HG03095 (cell line): ENCODE measurements around the gene UNC5B.
"Not testable (repeated sequence)": the region's sequence is repeated elsewhere in the genome, so short reads cannot be mapped to it uniquely, and the experiment has no call there.

ENCODE experiments used
- ATAC-seq: cut with Tn5 transposase; IDR thresholded peaks from one replicate; pipeline ENCODE4 v1.9.1; 2021; ENCODE audit warnings: moderate library complexity; ENCODE audit not compliant: unreplicated experiment

UNC5B gene

DNA sequence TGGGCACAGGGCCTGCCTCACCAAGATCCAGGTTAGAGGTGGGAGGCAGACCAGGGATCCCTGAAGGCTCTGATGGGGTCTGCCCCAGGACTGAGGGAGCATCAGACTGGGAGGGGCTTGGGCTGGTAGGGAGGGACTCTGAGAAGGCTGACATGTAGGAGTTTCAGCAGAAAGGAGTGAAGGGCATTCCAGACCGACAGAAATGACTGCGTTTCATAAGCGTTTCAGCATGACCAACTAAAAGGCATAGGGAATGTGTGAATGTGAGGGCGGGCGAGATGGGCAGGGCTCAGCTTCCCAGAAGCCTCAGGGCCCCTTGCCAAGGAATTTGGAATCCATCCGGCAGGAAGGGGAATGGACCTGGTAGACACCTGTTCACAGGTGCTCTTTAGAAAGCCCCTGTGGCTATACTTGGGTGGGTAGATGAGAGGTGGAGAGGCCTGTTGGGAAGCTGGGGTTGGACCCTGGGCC lies 81.8 kb downstream of the UNC5B start:
- ATAC-seq: no peak

DNA sequence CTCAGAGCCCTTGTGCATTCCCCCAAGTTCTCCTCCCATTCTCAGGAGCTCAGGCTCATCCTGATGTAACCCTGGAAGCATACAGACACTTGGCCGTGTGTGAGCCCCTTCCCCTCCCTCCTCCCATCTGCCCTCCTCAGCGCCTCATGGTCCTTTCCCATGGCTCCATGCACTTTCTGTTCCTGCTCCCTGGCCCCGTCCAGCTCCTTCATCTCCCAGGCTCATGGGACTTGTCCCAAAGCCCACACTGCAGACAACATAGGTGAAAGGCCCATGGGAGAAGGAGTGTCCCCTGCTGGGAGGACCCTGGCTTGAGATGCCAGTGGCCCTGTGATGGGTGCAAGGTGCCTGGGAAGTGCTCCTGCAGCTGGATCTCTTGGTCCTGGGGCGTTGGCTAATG lies 82.5 kb downstream of the UNC5B start:
- no peak for ATAC-seq

GRCh38 chr10:71295641-71296040 lies 83.3 kb downstream of the UNC5B start:
- ATAC-seq: no peak

- ATAC-seq: no peak
Observed at GRCh38 chr10:71296086-71296485, 83.7 kb downstream of the UNC5B start.

DNA sequence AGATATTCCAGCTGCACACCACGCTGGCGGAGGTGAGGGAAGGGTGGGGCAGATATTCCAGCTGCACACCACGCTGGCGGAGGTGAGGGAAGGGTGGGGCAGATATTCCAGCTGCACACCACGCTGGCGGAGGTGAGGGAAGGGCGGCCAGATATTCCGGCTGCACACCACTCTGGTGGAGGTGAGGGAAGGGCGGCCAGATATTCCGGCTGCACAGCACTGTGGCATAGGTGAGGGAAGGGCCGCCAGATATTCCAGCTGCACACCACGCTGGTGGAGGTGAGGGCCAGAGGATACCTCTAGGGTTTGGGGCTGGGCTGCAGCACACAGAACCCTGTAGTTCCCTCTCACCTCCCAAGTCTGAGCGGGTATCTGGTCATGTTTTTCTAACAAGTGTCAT lies 84.4 kb downstream of the UNC5B start:
- ATAC-seq: not testable (repeated sequence)

GRCh38 chr10:71297343-71297742 lies 85.0 kb downstream of the UNC5B start:
- ATAC-seq: no peak

- ATAC-seq: no peak
Observed at GRCh38 chr10:71299071-71299785, 86.9 kb downstream of the UNC5B start.

DNA sequence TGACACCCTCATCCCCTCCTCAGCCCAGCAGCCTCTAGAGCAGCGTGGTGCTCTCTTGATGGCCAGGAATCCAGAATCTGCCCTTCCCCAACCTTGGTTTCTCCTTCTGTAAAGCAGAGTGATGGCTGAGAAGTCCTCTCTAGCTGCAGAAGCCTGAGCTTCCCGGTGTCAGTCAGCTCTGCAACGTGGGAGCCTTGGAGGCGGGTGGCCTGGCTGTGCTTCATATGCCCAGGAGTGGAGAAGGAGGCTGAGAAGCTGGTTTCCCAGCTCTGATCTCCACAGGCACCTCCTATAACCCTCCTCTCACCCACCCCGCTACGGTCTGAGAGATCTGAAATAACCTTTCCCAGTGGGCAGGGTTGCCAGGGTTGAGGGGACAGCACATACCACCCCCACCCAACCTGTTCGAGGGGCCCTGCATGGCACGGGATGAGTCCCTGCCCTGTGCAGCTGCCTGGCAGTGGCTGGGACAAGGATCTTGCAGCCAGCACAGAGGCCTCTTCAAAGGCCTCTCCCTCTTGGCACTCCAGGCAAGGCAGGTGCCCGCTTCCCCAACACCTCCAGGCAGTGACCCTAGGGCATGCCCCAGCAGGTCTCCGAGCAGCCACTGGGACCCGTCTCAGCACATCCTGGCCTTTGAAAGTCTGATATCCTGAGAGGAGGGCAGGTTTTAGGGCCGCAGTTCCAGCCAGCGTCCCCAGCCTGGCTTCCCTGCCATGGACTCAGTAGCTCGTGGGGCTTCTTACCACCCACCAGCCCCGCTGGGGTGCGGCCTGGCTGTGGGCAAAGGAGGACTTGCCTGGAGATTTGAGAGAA lies 88.4 kb downstream of the UNC5B start:
- no peak for ATAC-seq

- ATAC-seq: no peak
Observed at GRCh38 chr10:71301371-71301916, 89.1 kb downstream of the UNC5B start.

- no peak for ATAC-seq
Observed at GRCh38 chr10:71302451-71302850, 90.1 kb downstream of the UNC5B start.

- no peak for ATAC-seq
Observed at GRCh38 chr10:71302874-71303568, 90.7 kb downstream of the UNC5B start.

DNA sequence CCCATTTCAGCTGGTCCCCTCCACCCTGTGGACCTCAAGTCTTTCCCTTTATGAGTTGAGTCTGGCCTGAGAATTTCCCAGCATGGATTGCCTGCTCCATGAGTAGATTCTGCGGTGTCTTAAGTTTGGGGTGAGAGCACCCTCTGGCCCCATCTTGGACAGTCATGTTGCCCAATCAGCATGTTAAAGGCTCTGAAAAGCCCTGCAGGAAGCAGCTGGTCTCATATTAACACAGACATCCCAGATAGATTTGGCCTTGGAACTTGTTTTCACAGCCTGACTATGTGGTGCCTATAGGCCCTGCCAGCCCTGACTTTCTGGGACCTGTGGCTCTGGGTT lies 91.2 kb downstream of the UNC5B start:
- ATAC-seq: no peak

- no peak for ATAC-seq
Observed at GRCh38 chr10:71304914-71305313, 92.5 kb downstream of the UNC5B start.

- no peak for ATAC-seq
Observed at GRCh38 chr10:71306979-71307378, 94.6 kb downstream of the UNC5B start.

GRCh38 chr10:71307469-71308085 lies 95.2 kb downstream of the UNC5B start:
- ATAC-seq: no peak

DNA sequence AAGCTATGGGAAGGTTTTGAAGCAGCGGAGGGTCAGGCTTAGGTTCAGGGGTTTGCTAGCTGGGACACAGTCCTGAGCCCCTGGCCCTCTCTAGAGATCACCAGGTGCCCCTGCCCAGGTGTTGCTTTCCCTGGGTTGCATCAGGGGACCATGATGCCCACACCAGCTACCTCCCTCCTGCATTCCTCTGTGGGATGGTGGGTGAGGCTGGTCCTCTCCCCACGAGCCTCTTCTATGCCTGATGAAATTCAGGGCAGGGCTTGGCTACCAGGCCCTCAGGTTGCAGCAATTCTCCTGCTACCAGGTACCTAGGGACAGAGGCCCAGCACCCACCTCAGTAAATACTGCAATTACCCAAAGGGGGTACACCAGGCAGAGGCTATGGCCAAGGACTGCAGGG lies 95.9 kb downstream of the UNC5B start:
- no peak for ATAC-seq

GRCh38 chr10:71308985-71309384 lies 96.6 kb downstream of the UNC5B start:
- no peak for ATAC-seq

DNA sequence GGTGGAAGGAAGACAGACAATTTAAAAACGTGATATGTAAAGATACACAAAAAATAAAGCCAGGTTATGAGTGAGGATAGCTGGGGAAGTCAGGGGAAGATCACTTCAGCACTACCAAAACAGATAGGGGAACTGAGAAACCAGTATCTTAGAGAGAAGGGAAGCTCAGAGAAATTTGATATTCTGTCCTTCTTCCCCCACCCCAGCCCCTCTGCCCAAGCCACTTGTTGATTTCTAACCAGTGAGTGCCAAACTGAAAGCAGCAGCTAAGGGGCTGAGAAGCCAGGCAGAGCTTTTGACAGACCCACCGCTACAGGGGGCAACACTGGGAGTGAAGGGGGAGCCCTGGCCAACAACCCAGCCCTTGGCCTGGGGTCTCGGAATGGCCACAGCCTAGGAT lies 97.5 kb downstream of the UNC5B start:
- no peak for ATAC-seq

DNA sequence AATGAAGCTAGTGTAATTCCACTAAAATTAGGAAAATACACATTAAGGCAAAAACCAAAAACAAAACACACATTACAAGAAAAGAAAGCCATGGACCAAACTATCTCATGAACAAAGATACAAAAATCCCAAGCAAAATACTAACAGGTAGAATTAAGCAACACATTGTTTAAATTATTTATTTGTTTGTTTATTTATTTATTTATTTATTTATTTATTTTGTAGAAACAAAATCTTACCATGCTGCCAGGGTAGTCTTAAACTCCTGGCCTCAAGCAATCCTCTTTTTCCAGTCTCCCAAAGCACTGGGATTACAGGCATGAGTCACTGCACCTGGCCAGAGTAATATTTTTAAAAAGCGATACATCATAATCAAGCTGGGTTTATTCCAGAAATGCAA lies 99.8 kb downstream of the UNC5B start:
- no peak for ATAC-seq

- ATAC-seq: no peak
Observed at GRCh38 chr10:71312811-71313789, 100.7 kb downstream of the UNC5B start.
